GM19463 (cell line): Measurements from ENCODE around the gene FMR1NB.

ENCODE experiments used
- ATAC-seq: cut with Tn5 transposase; IDR thresholded peaks from one replicate; pipeline ENCODE4 v1.9.1; 2021; ENCODE audit warnings: mild to moderate bottlenecking, moderate library complexity; ENCODE audit not compliant: unreplicated experiment

Gene FMR1NB

GRCh38 chrX:147981038-147981752, at the start of gene FMR1NB:
FMR1NB (plus strand) TSS chrX:147981337; CDS start chrX:147981403, 66 bp downstream.
- no peak for ATAC-seq

- no peak for ATAC-seq
Measured at GRCh38 chrX:147933815-147934214, 47.3 kb upstream of the FMR1NB start.

- no peak for ATAC-seq
Measured at GRCh38 chrX:147935156-147935758, 45.9 kb upstream of the FMR1NB start.

- ATAC-seq = no peak
Measured at GRCh38 chrX:147945286-147945685, 35.9 kb upstream of the FMR1NB start.

- no peak for ATAC-seq
Measured at GRCh38 chrX:147948531-147948930, 32.6 kb upstream of the FMR1NB start.

GRCh38 chrX:147950352-147950751, 30.8 kb upstream of the FMR1NB start:
- ATAC-seq = no peak

GRCh38 chrX:147953976-147954375, 27.2 kb upstream of the FMR1NB start:
- no peak for ATAC-seq

GRCh38 chrX:147957291-147957690, 23.8 kb upstream of the FMR1NB start:
- no peak for ATAC-seq

- ATAC-seq = no peak
Measured at GRCh38 chrX:147958291-147958690, 22.8 kb upstream of the FMR1NB start.

GRCh38 chrX:147960722-147961121, 20.4 kb upstream of the FMR1NB start:
- ATAC-seq = no peak

- ATAC-seq = no peak
Measured at GRCh38 chrX:147962476-147962875, 18.7 kb upstream of the FMR1NB start.

GRCh38 chrX:147978931-147979330, 2.2 kb upstream of the FMR1NB start:
- ATAC-seq = no peak

GRCh38 chrX:148020329-148020728, 39.2 kb downstream of the FMR1NB start:
- ATAC-seq = no peak

- ATAC-seq = peak; percentile 78
Measured at GRCh38 chrX:148024425-148025148, 43.5 kb downstream of the FMR1NB start.

- ATAC-seq = no peak
Measured at GRCh38 chrX:148035380-148035779, 54.2 kb downstream of the FMR1NB start.

GRCh38 chrX:148037020-148037419, 55.9 kb downstream of the FMR1NB start:
- no peak for ATAC-seq

GRCh38 chrX:148043271-148043855, 62.2 kb downstream of the FMR1NB start:
- ATAC-seq = no peak

GRCh38 chrX:148047200-148047599, 66.1 kb downstream of the FMR1NB start:
- no peak for ATAC-seq

GRCh38 chrX:148049441-148049840, 68.3 kb downstream of the FMR1NB start:
- no peak for ATAC-seq

GRCh38 chrX:148051973-148052372, 70.8 kb downstream of the FMR1NB start:
- no peak for ATAC-seq

- no peak for ATAC-seq
Measured at GRCh38 chrX:148067285-148067684, 86.1 kb downstream of the FMR1NB start.
